ENCODE data around the gene PRKG2. TPM values are rescaled to one million over a fixed set of nuclear protein-coding genes. Genes with fewer than 3 reads are reported as not detected.

PRKG2 gene
- total RNA-seq, 1 donor from 2014 or later: 0.43 TPM

DNA sequence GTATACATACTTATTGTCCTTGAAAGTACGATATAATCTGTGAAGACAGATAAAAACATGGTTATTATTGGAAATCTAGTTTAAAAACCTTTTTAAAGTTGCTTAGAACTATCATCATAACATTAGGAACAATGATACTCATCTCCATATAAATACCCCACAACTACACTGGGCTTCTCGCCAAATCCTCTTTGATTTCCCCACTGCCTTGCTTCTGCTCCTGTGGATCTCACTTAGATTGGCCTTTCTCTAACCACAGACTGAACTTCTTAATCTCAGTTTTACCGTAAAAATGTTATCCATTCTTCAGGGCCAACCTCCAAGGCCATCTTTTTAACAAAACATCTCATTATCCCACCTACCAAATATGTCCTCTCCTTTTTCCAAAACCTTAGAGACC, 77.6 kb downstream of the PRKG2 start:
- H3K27me3 Mint-ChIP-seq (ENCODE audit: low read depth): no peaks in the 10 kb centered on the region
- no peaks in the 10 kb centered on the region for H3K36me3 Mint-ChIP-seq (ENCODE audit: low read depth)
- no peak overlapping the region for H3K4me3 Mint-ChIP-seq (ENCODE audit: low read depth)
- intact Hi-C loops (cut with micrococcal nuclease): no loop called here
- no peak for DNase-seq (ENCODE audit: low spot score)
- no peaks in the 10 kb centered on the region for H3K9me3 Mint-ChIP-seq
- no peak overlapping the region for H3K27ac Mint-ChIP-seq
- H3K4me1 Mint-ChIP-seq (ENCODE audit: low read depth): no peaks in the 10 kb centered on the region

- Mint-ChIP-seq H3K36me3 (ENCODE audit: low read depth) (no peaks in the 10 kb centered on the region), H3K27me3 (ENCODE audit: low read depth) (no peaks in the 10 kb centered on the region), H3K4me1 (ENCODE audit: low read depth) (no peaks in the 10 kb centered on the region), H3K4me3 (ENCODE audit: low read depth) (no peak overlapping the region), H3K27ac (no peak overlapping the region), H3K9me3 (no peaks in the 10 kb centered on the region)
- intact Hi-C loops (cut with micrococcal nuclease): no loop called here
- DNase-seq (ENCODE audit: low spot score): no peak
These were observed 78.7 kb downstream of the PRKG2 start for GRCh38 chr4:81136161-81136905.

- H3K27me3 Mint-ChIP-seq (ENCODE audit: low read depth): no peaks in the 10 kb centered on the region
- DNase-seq (ENCODE audit: low spot score): no peak
- no peak overlapping the region for H3K27ac Mint-ChIP-seq
- H3K36me3 Mint-ChIP-seq (ENCODE audit: low read depth): no peaks in the 10 kb centered on the region
- no peaks in the 10 kb centered on the region for H3K9me3 Mint-ChIP-seq
- intact Hi-C loops (cut with micrococcal nuclease): no loop called here
- H3K4me3 Mint-ChIP-seq (ENCODE audit: low read depth): no peak overlapping the region
- no peaks in the 10 kb centered on the region for H3K4me1 Mint-ChIP-seq (ENCODE audit: low read depth)
These were observed 79.5 kb downstream of the PRKG2 start for GRCh38 chr4:81135501-81135900.

DNA sequence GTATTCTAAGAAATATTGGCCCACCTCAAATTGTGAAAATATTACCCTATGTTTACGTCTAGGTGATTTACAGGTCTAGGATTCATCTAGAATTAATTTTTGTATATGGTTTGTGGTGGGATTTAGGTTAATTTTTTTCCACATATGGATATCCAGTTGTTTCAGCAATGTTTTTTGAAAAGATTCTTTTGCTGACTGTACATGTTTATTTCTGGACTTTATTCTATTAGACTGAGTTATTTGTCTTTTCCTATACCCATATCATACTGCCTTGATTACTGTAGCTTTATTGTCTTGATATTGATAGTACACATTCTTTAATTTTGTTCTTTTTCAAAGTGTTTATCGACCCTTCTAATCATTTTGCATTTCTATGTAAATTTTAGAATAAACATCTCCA, 83.5 kb downstream of the PRKG2 start:
- H3K4me1 Mint-ChIP-seq (ENCODE audit: low read depth): no peaks in the 10 kb centered on the region
- no peak for DNase-seq (ENCODE audit: low spot score)
- H3K36me3 Mint-ChIP-seq (ENCODE audit: low read depth): no peaks in the 10 kb centered on the region
- H3K27me3 Mint-ChIP-seq (ENCODE audit: low read depth): no peaks in the 10 kb centered on the region
- intact Hi-C loops (cut with micrococcal nuclease): no loop called here
- H3K9me3 Mint-ChIP-seq: no peaks in the 10 kb centered on the region
- no peak overlapping the region for H3K4me3 Mint-ChIP-seq (ENCODE audit: low read depth)
- H3K27ac Mint-ChIP-seq: no peak overlapping the region

DNA sequence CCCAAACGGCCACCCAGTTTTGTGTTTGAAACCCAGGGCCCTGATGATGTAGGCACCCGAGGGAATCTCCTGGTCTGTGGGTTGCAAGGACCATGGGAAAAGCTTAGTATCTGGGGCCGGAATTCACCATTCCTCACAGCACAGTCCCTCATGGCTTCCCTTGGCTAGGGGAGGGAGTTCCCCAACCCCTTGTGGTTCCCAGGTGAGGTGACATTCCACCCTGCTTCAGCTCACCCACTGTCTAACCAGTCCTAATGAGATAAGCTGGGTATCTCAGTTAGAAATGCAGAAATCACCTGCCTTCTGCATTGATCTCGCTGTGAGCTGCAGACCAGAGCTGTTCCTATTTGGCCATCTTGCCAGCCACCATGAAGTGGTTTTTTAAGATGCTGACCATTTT, 84.0 kb downstream of the PRKG2 start:
- Mint-ChIP-seq H3K27ac (no peak overlapping the region), H3K27me3 (ENCODE audit: low read depth) (no peaks in the 10 kb centered on the region), H3K36me3 (ENCODE audit: low read depth) (no peaks in the 10 kb centered on the region), H3K9me3 (no peaks in the 10 kb centered on the region), H3K4me1 (ENCODE audit: low read depth) (no peaks in the 10 kb centered on the region), H3K4me3 (ENCODE audit: low read depth) (no peak overlapping the region)
- intact Hi-C loops (cut with micrococcal nuclease): no loop called here
- no peak for DNase-seq (ENCODE audit: low spot score)

DNA sequence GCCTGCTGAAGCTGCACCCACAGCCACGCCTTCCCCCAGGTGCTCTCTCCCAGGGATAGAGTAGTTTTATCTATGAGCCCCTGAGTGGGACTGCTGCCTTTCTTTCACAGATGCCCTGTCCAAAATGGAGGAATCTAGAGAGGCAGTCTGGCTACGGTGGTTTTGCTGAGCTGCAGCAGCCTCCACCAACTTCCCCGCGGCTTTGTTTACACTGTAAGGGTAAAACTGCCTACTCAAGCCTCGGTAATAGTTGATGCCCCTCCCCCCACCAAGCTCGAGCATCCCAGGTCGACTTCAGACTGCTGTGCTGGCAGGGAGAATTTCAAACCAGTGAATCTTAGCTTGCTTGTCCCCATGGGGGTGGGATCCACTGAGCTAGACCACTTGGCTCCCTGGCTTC, 84.5 kb downstream of the PRKG2 start:
- H3K4me3 Mint-ChIP-seq (ENCODE audit: low read depth): no peak overlapping the region
- H3K36me3 Mint-ChIP-seq (ENCODE audit: low read depth): no peaks in the 10 kb centered on the region
- no peak for DNase-seq (ENCODE audit: low spot score)
- H3K9me3 Mint-ChIP-seq: no peaks in the 10 kb centered on the region
- no peaks in the 10 kb centered on the region for H3K27me3 Mint-ChIP-seq (ENCODE audit: low read depth)
- no peak overlapping the region for H3K27ac Mint-ChIP-seq
- intact Hi-C loops (cut with micrococcal nuclease): no loop called here
- no peaks in the 10 kb centered on the region for H3K4me1 Mint-ChIP-seq (ENCODE audit: low read depth)

- H3K4me1 Mint-ChIP-seq (ENCODE audit: low read depth): no peaks in the 10 kb centered on the region
- H3K36me3 Mint-ChIP-seq (ENCODE audit: low read depth): no peaks in the 10 kb centered on the region
- DNase-seq (ENCODE audit: low spot score): no peak
- H3K27me3 Mint-ChIP-seq (ENCODE audit: low read depth): no peaks in the 10 kb centered on the region
- intact Hi-C loops (cut with micrococcal nuclease): no loop called here
- H3K4me3 Mint-ChIP-seq (ENCODE audit: low read depth): no peak overlapping the region
- no peaks in the 10 kb centered on the region for H3K9me3 Mint-ChIP-seq
- H3K27ac Mint-ChIP-seq: no peak overlapping the region
These were observed 95.0 kb downstream of the PRKG2 start for GRCh38 chr4:81120055-81120454.

DNA sequence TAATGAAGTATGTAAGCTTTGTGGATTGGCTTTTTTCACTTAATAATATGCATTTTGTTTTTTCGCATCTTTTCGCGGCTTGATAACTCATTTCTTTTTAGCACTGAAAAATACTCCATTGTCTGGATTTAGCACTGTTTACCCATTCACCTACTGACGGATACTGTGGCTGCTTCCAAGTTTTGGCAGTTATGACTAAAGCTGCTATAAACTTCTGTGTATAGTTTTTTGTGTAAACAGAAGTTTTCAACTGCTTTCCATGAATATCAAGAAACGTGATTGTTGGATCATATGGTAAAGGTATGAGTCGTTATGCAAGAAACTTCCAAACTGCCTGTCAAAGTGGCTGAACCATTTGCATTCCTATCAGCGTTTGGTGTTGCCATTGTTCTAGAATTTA, 96.9 kb downstream of the PRKG2 start:
- DNase-seq (ENCODE audit: low spot score): no peak
- Mint-ChIP-seq H3K36me3 (ENCODE audit: low read depth) (no peaks in the 10 kb centered on the region), H3K27ac (no peak overlapping the region), H3K9me3 (no peaks in the 10 kb centered on the region), H3K4me3 (ENCODE audit: low read depth) (no peak overlapping the region), H3K4me1 (ENCODE audit: low read depth) (no peaks in the 10 kb centered on the region), H3K27me3 (ENCODE audit: low read depth) (no peaks in the 10 kb centered on the region)
- intact Hi-C loops (cut with micrococcal nuclease): no loop called here

GRCh38 chr4:81116566-81116965, 98.5 kb downstream of the PRKG2 start:
- Mint-ChIP-seq H3K27ac (no peak overlapping the region), H3K9me3 (no peaks in the 10 kb centered on the region), H3K36me3 (ENCODE audit: low read depth) (no peaks in the 10 kb centered on the region), H3K4me3 (ENCODE audit: low read depth) (no peak overlapping the region), H3K27me3 (ENCODE audit: low read depth) (no peaks in the 10 kb centered on the region), H3K4me1 (ENCODE audit: low read depth) (peaks cover 2% of the 10 kb centered on the region)
- no peak for DNase-seq (ENCODE audit: low spot score)
- intact Hi-C loops (cut with micrococcal nuclease): no loop called here

- no peak for DNase-seq (ENCODE audit: low spot score)
- no peaks in the 10 kb centered on the region for H3K36me3 Mint-ChIP-seq (ENCODE audit: low read depth)
- no peak overlapping the region for H3K4me3 Mint-ChIP-seq (ENCODE audit: low read depth)
- no peak overlapping the region for H3K27ac Mint-ChIP-seq
- peaks cover 2% of the 10 kb centered on the region for H3K4me1 Mint-ChIP-seq (ENCODE audit: low read depth)
- H3K27me3 Mint-ChIP-seq (ENCODE audit: low read depth): no peaks in the 10 kb centered on the region
- no peaks in the 10 kb centered on the region for H3K9me3 Mint-ChIP-seq
- intact Hi-C loops (cut with micrococcal nuclease): no loop called here
These were observed 102.0 kb downstream of the PRKG2 start for GRCh38 chr4:81113024-81113423.

- Mint-ChIP-seq H3K9me3 (no peaks in the 10 kb centered on the region), H3K36me3 (ENCODE audit: low read depth) (no peaks in the 10 kb centered on the region)
These were observed 105.7 kb downstream of the PRKG2 start for GRCh38 chr4:81109356-81109755.

GRCh38 chr4:81106150-81106549, 108.9 kb downstream of the PRKG2 start:
- intact Hi-C loops (cut with micrococcal nuclease): no loop called here
- H3K9me3 Mint-ChIP-seq: no peaks in the 10 kb centered on the region
- no peak for DNase-seq (ENCODE audit: low spot score)
- H3K4me1 Mint-ChIP-seq (ENCODE audit: low read depth): no peaks in the 10 kb centered on the region
- no peak overlapping the region for H3K4me3 Mint-ChIP-seq (ENCODE audit: low read depth)
- no peaks in the 10 kb centered on the region for H3K36me3 Mint-ChIP-seq (ENCODE audit: low read depth)
- no peak overlapping the region for H3K27ac Mint-ChIP-seq
- H3K27me3 Mint-ChIP-seq (ENCODE audit: low read depth): no peaks in the 10 kb centered on the region

More at GRCh38 chr4:81109356-81109755, 105.7 kb downstream of the PRKG2 start:
- Mint-ChIP-seq H3K4me1 (ENCODE audit: low read depth) (peaks cover 2% of the 10 kb centered on the region), H3K27me3 (ENCODE audit: low read depth) (no peaks in the 10 kb centered on the region), H3K4me3 (ENCODE audit: low read depth) (no peak overlapping the region), H3K27ac (no peak overlapping the region)
- intact Hi-C loops (cut with micrococcal nuclease): no loop called here
- DNase-seq (ENCODE audit: low spot score): no peak

DNA sequence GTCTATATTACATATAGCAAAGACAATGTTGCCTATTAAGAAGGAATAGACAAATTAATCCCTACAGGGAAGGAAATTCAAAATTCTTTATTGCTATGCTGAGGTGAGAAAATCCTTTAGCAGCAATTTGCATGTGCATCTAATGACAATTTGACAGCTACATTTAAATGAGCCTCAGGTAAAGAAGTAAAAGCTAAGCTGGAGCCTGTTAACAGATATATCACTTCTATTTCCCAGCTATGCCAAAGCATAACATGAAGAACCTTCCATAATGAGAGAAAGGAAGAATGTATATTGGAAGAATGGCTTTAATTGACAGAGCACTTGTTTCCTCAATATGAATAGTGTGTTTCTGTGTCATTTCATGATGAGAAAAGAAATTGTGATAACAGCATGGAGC, 112.9 kb downstream of the PRKG2 start:
- Mint-ChIP-seq H3K36me3 (ENCODE audit: low read depth) (no peaks in the 10 kb centered on the region), H3K4me3 (ENCODE audit: low read depth) (no peak overlapping the region), H3K4me1 (ENCODE audit: low read depth) (no peaks in the 10 kb centered on the region), H3K27ac (no peak overlapping the region), H3K27me3 (ENCODE audit: low read depth) (no peaks in the 10 kb centered on the region), H3K9me3 (no peaks in the 10 kb centered on the region)
- DNase-seq (ENCODE audit: low spot score): no peak
- intact Hi-C loops (cut with micrococcal nuclease): no loop called here

DNA sequence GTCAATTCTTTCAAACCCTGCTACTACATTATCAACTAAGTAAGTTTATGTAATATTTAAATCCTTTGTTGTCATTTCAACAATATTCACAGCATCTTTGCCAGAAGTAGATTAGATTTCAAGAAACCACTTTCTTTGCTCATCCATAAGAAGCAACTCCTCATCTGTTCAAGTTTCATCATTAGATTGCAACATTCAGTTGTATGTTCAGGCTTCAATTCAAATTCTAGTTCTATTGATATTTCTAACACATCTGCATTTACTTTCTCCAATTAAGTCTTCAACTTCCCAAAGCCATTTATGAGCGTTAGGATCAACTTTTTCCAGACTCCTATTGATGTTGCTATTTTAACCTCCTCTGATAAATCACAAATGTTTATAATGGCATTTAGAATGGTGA, 118.5 kb downstream of the PRKG2 start:
- H3K4me1 Mint-ChIP-seq (ENCODE audit: low read depth): no peaks in the 10 kb centered on the region
- no peak for DNase-seq (ENCODE audit: low spot score)
- no peaks in the 10 kb centered on the region for H3K9me3 Mint-ChIP-seq
- no peaks in the 10 kb centered on the region for H3K27me3 Mint-ChIP-seq (ENCODE audit: low read depth)
- H3K27ac Mint-ChIP-seq: no peak overlapping the region
- no peaks in the 10 kb centered on the region for H3K36me3 Mint-ChIP-seq (ENCODE audit: low read depth)
- no peak overlapping the region for H3K4me3 Mint-ChIP-seq (ENCODE audit: low read depth)
- intact Hi-C loops (cut with micrococcal nuclease): no loop called here

Data from activated T-helper 2 cell treated with anti-CD3 and anti-CD28 coated beads, Interferon-gamma antibody, Interleukin-2, Interleukin-4, amounts not matched to agents 10 μg/mL and 5 μg/mL and 100 μg/mL, durations not matched to agents 14 hours and 24 hours and 36 hours (primary cell).